ENCODE data around the gene EPB41L1.

GRCh38 chr20:36206641-36207040 lies 52.1 kb downstream of the EPB41L1 start:
- TF ChIP-seq CTCF (IDR thresholded peaks at IDR 0.05 in 8 of 11, conservative IDR thresholded peaks at IDR 0.05 in 3 of 11), result no peak
- no peak for TF ChIP-seq POLR2A (IDR thresholded peaks at IDR 0.05)
- TF ChIP-seq POLR2AphosphoS5 (IDR thresholded peaks at IDR 0.05), result no peak

All from spleen (tissue), 7 donors.